Measurements from ENCODE around the gene SEMA3F. TPM values are rescaled to one million over a fixed set of nuclear protein-coding genes. Genes with fewer than 3 reads are reported as not detected.

The SEMA3F gene
- total and polyA plus RNA-seq, 4 donors: 27.8 to 54.3 (median 47.4) TPM

DNA sequence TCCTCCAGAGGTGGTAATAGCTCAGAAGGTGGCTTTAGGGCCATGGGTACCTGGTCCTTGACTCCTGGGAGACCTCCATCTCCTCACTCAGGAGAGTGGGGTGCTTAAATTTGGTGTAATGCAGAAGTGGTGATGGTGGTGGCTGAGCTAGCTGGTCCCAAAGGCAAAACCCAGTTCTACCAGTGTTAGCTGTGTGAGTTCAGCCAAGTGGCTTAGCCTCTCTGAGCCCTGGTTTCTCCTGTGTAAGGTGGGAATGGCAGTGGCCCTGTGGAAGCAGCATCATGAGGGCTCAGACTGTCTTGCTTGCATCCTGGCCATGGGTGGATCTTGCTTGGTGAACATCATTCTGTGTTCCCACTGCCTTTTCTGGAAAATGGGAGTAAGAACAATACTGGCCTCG, 9.4 kb downstream of the SEMA3F start:
- no peak overlapping the region for H3K4me3 ChIP-seq
- H3K36me3 ChIP-seq (ENCODE audit: control insufficient read depth in 4 of 4, insufficient read depth in 4 of 4, low read length in 4 of 4): peaks cover 0 to 8% (median 4%) of the 10 kb centered on the region in 4 donors
- ATAC-seq (ENCODE audit: insufficient read depth, low FRiP score) (no peak), DNase-seq (no peak)
- TF ChIP-seq, protein P1, sequence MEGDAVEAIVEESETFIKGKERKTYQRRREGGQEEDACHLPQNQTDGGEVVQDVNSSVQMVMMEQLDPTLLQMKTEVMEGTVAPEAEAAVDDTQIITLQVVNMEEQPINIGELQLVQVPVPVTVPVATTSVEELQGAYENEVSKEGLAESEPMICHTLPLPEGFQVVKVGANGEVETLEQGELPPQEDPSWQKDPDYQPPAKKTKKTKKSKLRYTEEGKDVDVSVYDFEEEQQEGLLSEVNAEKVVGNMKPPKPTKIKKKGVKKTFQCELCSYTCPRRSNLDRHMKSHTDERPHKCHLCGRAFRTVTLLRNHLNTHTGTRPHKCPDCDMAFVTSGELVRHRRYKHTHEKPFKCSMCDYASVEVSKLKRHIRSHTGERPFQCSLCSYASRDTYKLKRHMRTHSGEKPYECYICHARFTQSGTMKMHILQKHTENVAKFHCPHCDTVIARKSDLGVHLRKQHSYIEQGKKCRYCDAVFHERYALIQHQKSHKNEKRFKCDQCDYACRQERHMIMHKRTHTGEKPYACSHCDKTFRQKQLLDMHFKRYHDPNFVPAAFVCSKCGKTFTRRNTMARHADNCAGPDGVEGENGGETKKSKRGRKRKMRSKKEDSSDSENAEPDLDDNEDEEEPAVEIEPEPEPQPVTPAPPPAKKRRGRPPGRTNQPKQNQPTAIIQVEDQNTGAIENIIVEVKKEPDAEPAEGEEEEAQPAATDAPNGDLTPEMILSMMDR (IDR thresholded peaks at IDR 0.05; ENCODE audit: control extremely low read depth, extremely low read depth): no peak
- H3K27ac ChIP-seq (ENCODE audit: low read depth in 1 of 2, low read length in 1 of 2): peak overlapping the region in 1 of 2 donors; percentile 86
- 60 to 83% methylated on average over 1 of the region's 1 CpG for WGBS, 2 donors
- H3K9ac ChIP-seq (ENCODE audit: insufficient read depth in 1 of 2, low read length in 2 of 2): peak overlapping the region in 1 of 2 donors; percentile 63
- peaks cover 7 to 84% (median 53%) of the 10 kb centered on the region in 5 donors for H3K4me1 ChIP-seq (ENCODE audit: control insufficient read depth in 5 of 5, insufficient read depth in 5 of 5, low read length in 5 of 5)
- no peaks in the 10 kb centered on the region for H3K27me3 ChIP-seq (ENCODE audit: control insufficient read depth in 3 of 3, insufficient read depth in 3 of 3, low read length in 2 of 3)
- no peaks in the 10 kb centered on the region for H3K9me3 ChIP-seq (ENCODE audit: control insufficient read depth in 4 of 4, insufficient read depth in 3 of 4, low read length in 3 of 4)

GRCh38 chr3:50164984-50165909, 10.1 kb downstream of the SEMA3F start:
- no peak overlapping the region for H3K4me3 ChIP-seq
- 44 to 58% methylated on average over 7 of the region's 7 CpGs for WGBS, 2 donors

GRCh38 chr3:50165910-50166538, 10.9 kb downstream of the SEMA3F start:
- peak; percentile 65 to 86 (median 75) for DNase-seq
- H3K9ac ChIP-seq (ENCODE audit: insufficient read depth in 1 of 2, low read length in 2 of 2): peak overlapping the region; percentile 10 to 63
- H3K9me3 ChIP-seq (ENCODE audit: control insufficient read depth in 4 of 4, insufficient read depth in 3 of 4, low read length in 3 of 4): no peaks in the 10 kb centered on the region
- TF ChIP-seq, protein P1 (IDR thresholded peaks at IDR 0.05; ENCODE audit: control extremely low read depth, extremely low read depth): no peak
- peak overlapping the region; percentile 58 to 86 for H3K27ac ChIP-seq (ENCODE audit: low read depth in 1 of 2, low read length in 1 of 2)
- ATAC-seq (ENCODE audit: insufficient read depth, low FRiP score): no peak
- H3K4me1 ChIP-seq (ENCODE audit: control insufficient read depth in 5 of 5, insufficient read depth in 5 of 5, low read length in 5 of 5): peaks cover 7 to 89% (median 52%) of the 10 kb centered on the region in 5 donors
- peaks cover 0 to 3% (median 0%) of the 10 kb centered on the region in 4 donors for H3K36me3 ChIP-seq (ENCODE audit: control insufficient read depth in 4 of 4, insufficient read depth in 4 of 4, low read length in 4 of 4)
- WGBS, 2 donors: 29 to 31% methylated on average over 15 of the region's 15 CpGs
- H3K4me3 ChIP-seq: no peak overlapping the region
- H3K27me3 ChIP-seq (ENCODE audit: control insufficient read depth in 3 of 3, insufficient read depth in 3 of 3, low read length in 2 of 3): no peaks in the 10 kb centered on the region

More at GRCh38 chr3:50164984-50165909, 10.1 kb downstream of the SEMA3F start:
- DNase-seq (peak; percentile 72 to 78 (median 75)), ATAC-seq (ENCODE audit: insufficient read depth, low FRiP score) (no peak)
- no peaks in the 10 kb centered on the region for H3K9me3 ChIP-seq (ENCODE audit: control insufficient read depth in 4 of 4, insufficient read depth in 3 of 4, low read length in 3 of 4)
- H3K27ac ChIP-seq (ENCODE audit: low read depth in 1 of 2, low read length in 1 of 2): peak overlapping the region; percentile 58 to 86
- H3K4me1 ChIP-seq (ENCODE audit: control insufficient read depth in 5 of 5, insufficient read depth in 5 of 5, low read length in 5 of 5): peaks cover 7 to 88% (median 52%) of the 10 kb centered on the region in 5 donors
- H3K27me3 ChIP-seq (ENCODE audit: control insufficient read depth in 3 of 3, insufficient read depth in 3 of 3, low read length in 2 of 3): no peaks in the 10 kb centered on the region
- H3K9ac ChIP-seq (ENCODE audit: insufficient read depth in 1 of 2, low read length in 2 of 2): peak overlapping the region in 1 of 2 donors; percentile 63
- TF ChIP-seq, protein P1 (IDR thresholded peaks at IDR 0.05; ENCODE audit: control extremely low read depth, extremely low read depth): no peak
- H3K36me3 ChIP-seq (ENCODE audit: control insufficient read depth in 4 of 4, insufficient read depth in 4 of 4, low read length in 4 of 4): peaks cover 0 to 4% (median under 1%) of the 10 kb centered on the region in 4 donors
